Hepatic stellate cell (primary cell): Measurements from ENCODE around the gene SCYL2.
"Not testable (repeated sequence)": the region's sequence is repeated elsewhere in the genome, so short reads cannot be mapped to it uniquely, and the experiment has no call there.

Experiments
- DNase-seq: peaks from one replicate; pipeline ENCODE4 v3.0.0; 2011; ENCODE audit warnings: low spot score

Gene SCYL2

GRCh38 chr12:100265732-100266584 lies 1.0 kb upstream of the SCYL2 start:
- DNase-seq: no peak

- no peak for DNase-seq
Measured at GRCh38 chr12:100266585-100266834, 467 bp upstream of the SCYL2 start.

- no peak for DNase-seq
Measured at GRCh38 chr12:100267603-100268281, 765 bp downstream of the SCYL2 start.

GRCh38 chr12:100268835-100269564 lies 2.0 kb downstream of the SCYL2 start:
- no peak for DNase-seq

GRCh38 chr12:100273782-100274181 lies 6.8 kb downstream of the SCYL2 start:
- no peak for DNase-seq

- DNase-seq: no peak
Measured at GRCh38 chr12:100274291-100274690, 7.3 kb downstream of the SCYL2 start.

GRCh38 chr12:100279159-100279558 lies 12.2 kb downstream of the SCYL2 start:
- no peak for DNase-seq

GRCh38 chr12:100279607-100280244 lies 12.7 kb downstream of the SCYL2 start:
- DNase-seq: no peak

- DNase-seq: not testable (repeated sequence)
Measured at GRCh38 chr12:100284556-100284955, 17.6 kb downstream of the SCYL2 start.

GRCh38 chr12:100289038-100289437 lies 22.1 kb downstream of the SCYL2 start:
- DNase-seq: no peak

GRCh38 chr12:100290016-100290415 lies 23.0 kb downstream of the SCYL2 start:
- no peak for DNase-seq

GRCh38 chr12:100293017-100293416 lies 26.0 kb downstream of the SCYL2 start:
- no peak for DNase-seq

- not testable (repeated sequence) for DNase-seq
Measured at GRCh38 chr12:100294366-100294765, 27.4 kb downstream of the SCYL2 start.

GRCh38 chr12:100295764-100296555 lies 29.0 kb downstream of the SCYL2 start:
- DNase-seq: peak; percentile 5

GRCh38 chr12:100302081-100302480 lies 35.1 kb downstream of the SCYL2 start:
- no peak for DNase-seq

GRCh38 chr12:100303831-100304230 lies 36.9 kb downstream of the SCYL2 start:
- DNase-seq: no peak

GRCh38 chr12:100304334-100304733 lies 37.4 kb downstream of the SCYL2 start:
- DNase-seq: not testable (repeated sequence)

- DNase-seq: not testable (repeated sequence)
Measured at GRCh38 chr12:100308138-100308537, 41.2 kb downstream of the SCYL2 start.

- DNase-seq: no peak
Measured at GRCh38 chr12:100311317-100311716, 44.3 kb downstream of the SCYL2 start.

- DNase-seq: no peak
Measured at GRCh38 chr12:100317371-100317770, 50.4 kb downstream of the SCYL2 start.

GRCh38 chr12:100324498-100324897 lies 57.5 kb downstream of the SCYL2 start:
- DNase-seq: no peak

- no peak for DNase-seq
Measured at GRCh38 chr12:100326208-100326607, 59.2 kb downstream of the SCYL2 start.
